DND-41 (cell line): Measurements from ENCODE around the gene DNAJB7.

ENCODE experiments used
- CTCF ChIP-seq: IDR thresholded peaks from 2 replicates; pipeline ENCODE4 v1.5.1; 2012; ENCODE audit warnings: borderline replicate concordance, low read length, moderate library complexity, mild to moderate bottlenecking; ENCODE audit not compliant: poor library complexity, severe bottlenecking; ENCODE audit errors: extremely low read depth
- EZH2 ChIP-seq: IDR thresholded peaks from 3 replicates; pipeline ENCODE4 v1.6.1; 2012; ENCODE audit warnings: borderline replicate concordance, low read depth, mild to moderate bottlenecking, moderate library complexity, low read length, inconsistent platforms; ENCODE audit not compliant: severe bottlenecking

GRCh38 chr22:40853333-40853732 lies 8.6 kb downstream of the DNAJB7 start:
- no peak for TF ChIP-seq CTCF
- no peak for TF ChIP-seq EZH2
